Prostate gland (tissue), 2 donors: ENCODE measurements around the gene RASSF8.

Experiments used
- CTCF ChIP-seq, 4 experiments: fragments of 200-600 bp in 2 of 4; fragments of 450-650 bp in 2 of 4; sonication (generic) in 2 of 4; IDR thresholded peaks; 1 replicate in 3 of 4; 2 replicates in 1 of 4; pipeline ENCODE4 v1.5.1; 2016 to 2019; ENCODE audit warnings: antibody characterized with exemption in 4 of 4, mild to moderate bottlenecking in 2 of 4, moderate library complexity in 2 of 4
- POLR2A ChIP-seq: fragments of 450-650 bp; IDR thresholded peaks from one replicate; pipeline ENCODE4 v1.6.1; 2016; ENCODE audit warnings: antibody characterized with exemption, mild to moderate bottlenecking

- TF ChIP-seq CTCF (IDR thresholded peaks at IDR 0.05) = no peak
- TF ChIP-seq POLR2A = no peak
Measured at GRCh38 chr12:26120561-26121274, 162.2 kb downstream of the RASSF8 start.
